Activated CD4-positive, alpha-beta T cell treated with anti-CD3 and anti-CD28 coated beads, Interleukin-10, Interleukin-2, amounts not matched to agents 100 ng/mL and 50 ng/mL, durations not matched to agents 16 hours and 8 hours (primary cell): ENCODE data around the gene WDR13.
"Not testable (repeated sequence)": the region's sequence is repeated elsewhere in the genome, so short reads cannot be mapped to it uniquely, and the experiment has no call there.

Experiments
- DNase-seq: peaks from one replicate; pipeline ENCODE4 v3.0.0-alpha.2; 2020

WDR13 gene

DNA sequence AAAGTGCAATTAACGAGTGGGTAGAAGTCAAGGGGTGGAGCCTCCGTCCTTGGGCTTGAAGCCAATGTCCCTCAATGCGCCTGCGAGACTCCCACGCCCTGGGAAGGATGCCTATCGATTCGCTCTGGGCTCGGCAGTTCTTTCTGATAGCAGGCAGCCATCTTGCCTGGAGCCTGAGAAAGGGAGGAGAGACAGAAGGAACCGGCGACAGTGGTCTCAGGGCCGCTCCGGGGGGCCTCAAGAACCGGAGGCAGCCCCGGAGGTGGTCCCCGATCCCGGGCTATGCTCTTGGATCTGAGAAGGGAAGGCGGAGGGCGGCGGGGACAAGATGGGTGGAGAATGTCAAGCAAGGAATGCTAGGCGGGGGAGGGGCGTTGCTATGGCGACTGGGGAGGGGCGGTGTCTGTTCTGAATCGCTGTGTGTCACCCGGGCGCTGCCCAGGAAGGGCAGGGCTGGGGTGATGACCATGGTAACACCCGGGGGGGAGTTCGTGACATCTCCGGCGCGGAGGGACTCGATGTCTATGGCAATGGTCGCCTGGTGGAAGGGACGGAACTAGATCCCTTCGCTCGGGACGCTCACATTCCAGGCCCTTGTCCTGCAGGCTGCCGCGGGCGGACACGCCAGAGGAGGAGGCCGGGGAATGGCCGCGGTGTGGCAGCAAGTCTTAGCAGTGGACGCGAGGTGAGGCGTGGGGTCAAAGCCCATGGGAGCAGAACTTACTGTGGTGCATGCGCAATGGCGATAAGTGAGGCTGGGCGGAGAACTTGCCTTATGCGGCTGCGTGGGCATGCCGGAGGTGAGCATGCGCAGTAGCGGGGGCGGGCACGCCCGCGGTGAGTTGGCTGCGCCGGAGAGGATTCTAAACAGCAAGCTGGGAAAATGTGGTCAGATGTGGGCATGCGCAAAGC, at the start of gene WDR13:
Gene WDR13, plus strand, starts transcription at position 140 of the 912 bp plus-strand sequence. Its CDS starts 505 bp downstream, at position 645.
- DNase-seq: peak; percentile 94

DNA sequence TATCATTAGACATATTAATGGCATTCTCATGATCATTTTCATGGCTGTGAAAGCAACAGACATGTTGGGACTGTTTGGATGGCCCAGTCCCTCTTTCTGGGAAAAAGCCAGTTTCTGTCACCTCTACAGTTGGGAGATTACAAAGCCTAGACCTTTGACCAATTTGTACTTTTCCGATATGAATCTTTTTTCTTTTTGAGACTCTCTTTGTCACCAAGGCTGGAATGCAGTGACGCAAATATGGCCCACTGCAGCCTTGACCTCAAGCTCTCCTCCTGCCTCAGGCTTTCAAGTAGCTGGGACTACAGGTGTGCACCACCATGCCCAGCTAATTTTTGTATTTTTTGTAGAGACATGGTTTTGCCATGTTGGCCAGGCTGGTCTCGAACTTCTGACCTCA, 48.4 kb upstream of the WDR13 start:
- no peak for DNase-seq

DNA sequence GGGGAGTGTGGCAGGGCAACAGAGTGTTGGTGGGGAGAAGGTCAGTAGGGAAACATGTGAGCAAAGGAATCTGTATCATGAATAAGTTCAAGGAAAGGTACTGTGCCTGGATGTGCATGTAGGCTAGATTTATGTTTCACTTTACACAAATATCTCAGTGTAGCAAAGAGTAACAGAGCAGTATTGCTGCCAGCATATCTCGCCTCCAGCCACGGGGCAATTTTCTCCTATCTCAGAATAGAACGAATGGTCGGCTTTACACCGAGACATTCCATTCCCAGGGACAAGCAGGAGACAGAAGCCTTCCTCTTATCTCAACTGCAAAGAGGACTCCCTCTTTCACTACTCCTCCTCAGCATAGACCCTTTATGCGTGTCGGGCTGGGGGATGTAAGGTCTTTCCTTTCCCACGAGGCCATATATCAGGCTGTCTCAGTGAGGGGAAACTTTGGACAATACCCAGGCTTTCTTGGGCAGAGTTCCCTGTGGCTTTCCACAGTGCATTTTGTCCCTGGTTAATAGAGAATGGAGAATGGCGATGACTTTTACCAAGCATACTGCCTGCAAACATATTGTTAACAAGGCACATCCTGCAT, 41.5 kb upstream of the WDR13 start:
- not testable (repeated sequence) for DNase-seq

DNA sequence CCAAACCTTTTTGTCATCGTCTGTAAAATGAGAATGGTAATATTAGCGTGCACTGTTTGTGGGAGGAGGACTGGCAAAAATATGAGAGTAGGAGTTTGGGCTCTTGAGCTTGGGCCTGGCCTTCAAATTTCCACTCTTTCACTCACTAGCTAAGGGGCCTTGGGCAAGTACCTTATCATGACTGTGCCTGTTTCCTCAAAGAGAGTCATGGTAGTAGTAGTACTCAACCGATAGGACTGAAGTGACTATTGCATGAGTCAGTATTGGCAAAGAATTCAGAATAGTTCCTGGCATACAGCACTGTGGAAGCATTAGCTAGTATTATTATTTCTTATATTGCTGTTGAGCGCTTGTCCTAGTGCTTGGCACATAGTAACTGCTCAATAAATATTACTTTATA, 39.0 kb upstream of the WDR13 start:
- peak; percentile 67 for DNase-seq

DNA sequence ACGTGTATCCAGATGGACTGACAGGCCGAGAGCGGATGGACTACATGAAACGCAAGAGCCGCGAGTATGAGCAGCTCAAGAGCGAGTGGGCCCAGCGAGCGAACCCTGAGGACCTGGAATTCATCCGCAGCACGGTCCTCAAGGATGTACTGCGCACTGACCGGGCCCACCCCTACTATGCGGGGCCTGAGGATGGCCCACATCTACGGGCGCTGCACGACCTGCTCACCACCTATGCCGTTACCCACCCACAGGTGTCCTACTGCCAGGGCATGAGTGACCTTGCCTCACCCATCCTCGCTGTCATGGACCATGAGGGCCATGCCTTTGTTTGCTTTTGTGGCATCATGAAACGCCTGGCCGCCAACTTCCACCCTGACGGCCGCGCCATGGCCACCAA, 37.7 kb upstream of the WDR13 start:
- no peak for DNase-seq

DNA sequence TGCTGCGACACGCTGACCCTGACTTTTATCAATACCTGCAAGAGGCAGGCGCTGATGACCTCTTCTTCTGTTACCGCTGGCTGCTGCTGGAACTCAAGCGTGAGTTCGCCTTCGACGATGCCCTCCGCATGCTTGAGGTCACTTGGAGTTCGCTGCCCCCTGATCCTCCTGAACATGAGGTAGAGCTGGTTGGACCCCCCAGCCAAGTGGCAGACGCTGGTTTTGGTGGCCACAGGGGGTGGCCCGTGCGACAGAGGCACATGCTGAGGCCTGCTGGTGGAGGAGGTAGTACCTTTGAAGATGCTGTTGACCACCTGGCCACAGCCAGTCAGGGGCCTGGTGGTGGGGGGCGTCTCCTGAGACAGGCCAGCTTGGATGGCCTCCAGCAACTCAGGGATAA, 37.2 kb upstream of the WDR13 start:
- DNase-seq: no peak

DNA sequence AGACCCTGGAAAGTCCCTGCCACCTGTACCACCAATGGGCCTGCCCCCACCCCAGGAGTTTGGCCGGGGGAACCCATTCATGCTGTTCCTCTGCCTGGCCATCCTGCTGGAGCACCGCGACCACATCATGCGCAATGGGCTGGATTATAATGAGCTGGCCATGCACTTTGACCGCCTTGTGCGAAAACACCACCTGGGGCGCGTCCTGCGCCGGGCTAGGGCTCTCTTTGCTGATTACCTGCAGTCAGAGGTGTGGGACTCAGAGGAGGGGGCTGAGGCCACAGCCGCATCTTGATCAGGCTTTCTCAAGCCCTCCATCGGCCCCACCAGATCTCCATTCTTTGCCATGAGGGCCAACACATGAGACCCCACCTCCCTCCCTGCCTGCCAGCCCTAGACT, 36.6 kb upstream of the WDR13 start:
- DNase-seq: no peak

DNA sequence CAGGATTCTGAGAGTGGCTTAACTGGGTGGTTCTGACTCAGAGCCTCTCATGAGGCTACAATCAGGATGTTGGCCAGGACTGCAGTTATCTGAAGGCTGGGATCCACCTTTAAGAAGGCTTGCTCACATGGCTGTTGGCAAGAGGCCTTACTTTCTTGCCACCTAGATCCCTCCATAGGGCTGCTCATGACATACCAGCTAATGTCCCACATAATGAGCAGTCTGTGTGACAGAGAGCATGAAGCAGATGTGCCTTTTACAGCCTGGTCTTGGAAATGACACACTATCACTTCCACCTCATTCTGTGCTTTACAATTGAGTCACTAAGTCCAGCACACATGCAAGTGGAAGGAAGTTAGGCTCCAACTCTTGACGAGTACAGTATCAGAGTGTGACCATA, 27.3 kb upstream of the WDR13 start:
- DNase-seq: peak; percentile 89

DNA sequence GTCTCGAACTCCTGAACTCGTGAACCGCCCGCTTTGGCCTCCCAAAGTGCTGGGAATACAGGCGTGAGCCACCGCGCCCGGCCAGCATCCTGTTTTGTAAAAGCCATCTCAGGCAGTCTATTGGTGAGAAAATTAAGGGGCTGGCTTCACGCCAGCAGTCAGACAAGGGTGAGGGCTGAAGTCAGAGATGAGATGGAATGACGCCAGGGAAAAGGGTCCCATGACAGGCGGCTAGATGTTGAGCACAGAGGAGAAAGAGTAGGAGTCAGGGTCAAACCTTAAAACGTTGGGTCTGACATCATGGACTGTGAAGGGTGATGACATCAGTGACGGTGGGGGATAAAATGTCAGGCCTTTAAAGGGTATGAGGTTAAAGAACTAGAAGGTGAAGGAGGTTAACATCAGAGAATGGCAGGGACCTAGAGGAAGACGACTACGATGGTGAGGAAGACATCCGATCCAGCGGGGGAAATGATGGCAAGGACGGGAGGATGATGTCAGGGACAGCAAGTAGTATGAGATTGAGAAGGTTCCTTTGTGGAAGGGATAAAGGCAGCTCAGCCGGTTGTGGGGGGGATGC, 23.5 kb upstream of the WDR13 start:
- DNase-seq: no peak

DNA sequence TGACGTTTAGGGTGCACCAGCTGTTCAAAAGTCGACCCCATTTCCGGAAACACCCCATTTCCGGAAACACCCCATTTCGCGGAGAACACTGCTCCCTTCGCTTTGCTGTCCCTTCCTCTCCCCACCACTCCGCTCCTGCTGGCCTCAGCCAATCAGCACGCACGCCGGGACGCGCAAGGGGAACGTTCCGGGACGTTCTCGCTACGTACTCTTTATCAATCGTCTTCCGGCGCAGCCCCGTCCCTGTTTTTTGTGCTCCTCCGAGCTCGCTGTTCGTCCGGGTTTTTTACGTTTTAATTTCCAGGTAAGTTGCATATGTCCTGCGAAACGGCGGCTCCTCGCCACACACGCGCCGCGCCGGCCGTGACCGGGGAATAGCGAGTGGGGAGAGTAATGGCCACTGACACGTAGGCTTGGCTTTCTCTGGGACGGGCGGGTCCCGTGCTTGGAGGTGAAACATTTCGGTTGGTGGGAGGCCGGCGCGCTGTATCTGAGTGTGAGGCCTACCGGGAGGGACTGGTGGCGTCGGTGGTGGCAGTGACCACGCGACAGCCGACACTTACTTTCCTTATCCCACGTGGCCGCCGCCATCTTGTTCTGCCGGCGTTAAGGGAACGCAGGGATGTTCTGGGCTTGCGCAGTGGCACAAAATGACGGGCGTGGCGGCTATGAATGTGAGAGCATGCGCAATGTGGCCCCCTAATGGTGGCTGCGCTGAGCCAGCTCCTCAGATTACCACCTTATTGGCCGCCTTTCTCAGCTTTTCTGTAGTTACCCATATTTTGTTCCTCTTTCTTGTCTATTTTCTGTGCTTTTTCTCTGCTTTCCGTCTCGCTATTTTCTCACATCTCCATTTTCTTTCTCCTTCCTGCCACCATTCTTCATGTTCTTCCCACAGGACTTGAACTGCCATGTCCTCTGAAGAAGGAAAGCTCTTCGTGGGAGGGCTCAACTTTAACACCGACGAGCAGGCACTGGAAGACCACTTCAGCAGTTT, 22.7 kb upstream of the WDR13 start, which contains the start of gene RBM3:
Gene RBM3, plus strand, starts transcription at position 215 of the 997 bp plus-strand sequence. Its CDS starts 697 bp downstream, at position 912.
- peak; percentile 96 for DNase-seq

DNA sequence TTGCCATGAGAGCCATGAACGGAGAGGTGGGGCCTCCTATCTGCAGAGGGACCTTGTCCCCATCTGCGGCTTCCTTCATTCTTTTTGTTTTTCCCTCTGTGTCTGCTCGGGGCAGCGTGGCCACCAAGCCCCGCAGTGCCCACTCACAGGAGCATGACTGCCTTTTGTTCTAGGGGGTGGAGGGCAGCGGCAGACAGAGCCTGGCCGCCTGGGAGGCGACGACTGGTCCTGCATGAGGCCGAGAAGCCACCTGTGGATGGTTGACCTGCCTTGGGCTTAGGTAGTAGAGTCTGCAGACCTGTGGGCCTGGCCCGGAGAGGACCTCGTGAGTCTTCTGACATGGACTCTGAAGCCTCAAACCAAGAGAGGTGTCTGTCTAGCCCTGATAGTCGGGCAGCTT, 21.6 kb upstream of the WDR13 start:
- no peak for DNase-seq

DNA sequence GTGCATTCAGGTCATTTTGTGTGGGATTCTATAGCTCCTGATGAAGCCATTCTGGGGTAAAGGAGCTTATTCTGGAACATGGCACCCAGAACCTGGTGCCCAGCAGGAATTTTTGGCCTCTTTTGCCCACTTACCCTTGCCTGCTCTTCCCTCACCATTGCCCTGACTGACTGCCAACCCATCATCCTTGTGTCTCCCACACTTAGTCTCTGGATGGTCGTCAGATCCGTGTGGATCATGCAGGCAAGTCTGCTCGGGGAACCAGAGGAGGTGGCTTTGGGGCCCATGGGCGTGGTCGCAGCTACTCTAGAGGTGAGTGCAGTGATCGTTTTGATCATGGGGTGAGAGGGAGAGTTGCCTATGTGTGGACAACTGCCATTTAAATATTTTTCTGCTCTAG, 21.2 kb upstream of the WDR13 start:
- DNase-seq: no peak

DNA sequence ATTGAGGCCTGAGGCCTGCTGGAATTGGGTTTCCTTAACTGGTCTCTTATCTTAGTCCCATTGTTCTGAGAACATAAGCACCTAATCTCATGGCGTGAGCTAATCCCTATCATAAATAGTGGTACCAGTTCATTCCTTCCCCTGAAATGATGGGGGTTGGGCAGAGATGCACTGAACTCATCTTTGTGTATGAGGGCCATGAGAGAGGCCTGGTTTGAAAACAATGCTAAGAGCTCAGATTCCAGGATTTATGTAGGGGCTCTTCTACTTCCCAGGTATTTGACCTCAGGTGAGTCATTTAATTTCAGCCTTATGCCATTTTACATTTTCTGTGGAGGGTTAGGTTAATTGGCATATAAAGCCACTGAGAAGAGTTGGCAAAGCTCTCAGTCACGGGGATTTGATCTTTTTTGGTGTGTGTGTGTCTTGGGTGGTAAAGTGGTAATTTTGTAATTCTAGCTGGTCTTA, 18.6 kb upstream of the WDR13 start:
- no peak for DNase-seq

DNA sequence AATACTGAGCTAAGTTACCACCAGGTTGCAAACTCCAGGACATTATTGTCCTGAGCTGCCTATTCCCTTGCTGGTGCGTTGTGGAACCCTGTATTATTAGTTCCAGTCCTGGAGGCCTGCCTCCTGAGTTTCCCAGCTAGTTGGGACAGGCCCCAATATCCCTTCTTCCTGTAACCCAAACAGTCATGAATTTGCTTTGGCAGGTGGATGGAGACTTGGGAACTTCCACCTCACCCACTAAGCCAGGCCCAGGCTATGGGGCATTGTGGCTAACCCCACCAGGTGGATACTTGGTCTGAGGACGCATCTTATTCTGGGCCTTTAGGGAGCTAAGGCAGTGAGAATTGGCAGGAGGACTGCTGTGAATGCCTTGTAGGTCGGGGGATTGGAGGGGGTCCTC, 18.0 kb upstream of the WDR13 start:
- no peak for DNase-seq

DNA sequence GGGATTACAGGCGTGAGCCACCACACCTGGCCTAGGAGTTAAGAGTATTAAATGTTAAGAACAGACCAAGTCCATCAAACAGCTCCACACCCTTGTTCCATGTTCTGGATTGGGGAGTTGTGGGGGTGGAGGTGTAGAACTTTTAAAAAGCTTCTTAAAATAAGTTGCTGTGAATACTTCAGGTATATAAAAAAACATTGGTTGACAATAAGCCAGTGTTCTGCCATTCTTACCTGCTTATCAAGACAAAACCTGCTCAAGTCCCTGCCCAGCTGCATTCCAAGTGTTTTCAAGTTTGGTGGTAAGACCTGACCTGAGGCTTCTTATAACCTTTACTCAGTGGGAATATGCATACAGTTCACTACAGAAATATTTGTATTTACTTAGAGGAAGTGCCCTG, 16.6 kb upstream of the WDR13 start:
- no peak for DNase-seq

DNA sequence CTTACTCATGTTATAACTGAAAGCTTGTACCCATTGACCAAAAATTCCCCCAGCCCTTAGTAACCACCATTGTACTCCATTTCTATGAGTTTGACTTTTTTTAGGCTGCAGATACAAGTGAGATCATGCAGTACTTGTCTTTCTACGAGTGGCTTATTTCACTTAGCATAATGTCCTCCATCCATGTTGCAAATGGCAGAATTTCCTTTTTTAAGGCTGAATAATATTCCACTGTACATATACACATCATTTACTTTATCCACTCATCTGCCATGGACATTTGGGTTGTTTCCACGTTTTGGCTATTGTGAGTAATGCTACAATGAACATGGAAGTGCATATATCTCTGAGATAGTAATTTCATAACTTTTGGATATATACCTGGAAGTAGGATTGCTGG, 12.6 kb upstream of the WDR13 start:
- no peak for DNase-seq

DNA sequence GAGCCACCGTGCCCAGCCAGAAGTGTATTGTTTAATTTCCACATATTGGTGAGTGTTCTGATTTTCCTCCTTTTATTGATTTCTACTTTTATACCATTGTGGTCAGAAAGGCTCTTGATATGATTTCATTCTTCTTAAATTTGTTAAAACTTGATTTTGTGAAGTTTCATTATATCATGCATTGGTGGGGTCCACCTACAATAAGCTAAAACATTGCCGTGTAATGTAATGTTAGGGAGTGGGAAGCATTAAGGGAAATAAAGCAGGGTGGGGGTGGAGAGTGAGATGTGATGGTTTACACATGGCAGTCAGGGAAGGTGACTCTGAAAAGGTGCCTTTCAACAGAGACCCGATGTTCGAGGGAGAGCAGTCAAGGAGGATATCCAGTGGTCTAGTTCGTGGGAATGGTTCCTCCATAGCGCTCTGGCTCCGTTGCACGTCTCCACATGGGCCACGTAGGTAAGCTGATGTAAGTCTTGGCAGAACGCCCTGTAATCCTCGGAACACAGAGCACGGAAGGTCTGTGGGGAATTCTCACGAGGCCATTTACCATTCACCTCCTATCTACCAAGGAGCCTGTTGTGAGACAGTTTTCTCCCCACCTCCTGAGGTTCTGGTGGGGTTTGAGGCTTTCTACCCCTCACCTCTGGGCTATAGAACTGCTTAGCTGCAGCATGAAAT, 7.7 kb upstream of the WDR13 start:
- no peak for DNase-seq

DNA sequence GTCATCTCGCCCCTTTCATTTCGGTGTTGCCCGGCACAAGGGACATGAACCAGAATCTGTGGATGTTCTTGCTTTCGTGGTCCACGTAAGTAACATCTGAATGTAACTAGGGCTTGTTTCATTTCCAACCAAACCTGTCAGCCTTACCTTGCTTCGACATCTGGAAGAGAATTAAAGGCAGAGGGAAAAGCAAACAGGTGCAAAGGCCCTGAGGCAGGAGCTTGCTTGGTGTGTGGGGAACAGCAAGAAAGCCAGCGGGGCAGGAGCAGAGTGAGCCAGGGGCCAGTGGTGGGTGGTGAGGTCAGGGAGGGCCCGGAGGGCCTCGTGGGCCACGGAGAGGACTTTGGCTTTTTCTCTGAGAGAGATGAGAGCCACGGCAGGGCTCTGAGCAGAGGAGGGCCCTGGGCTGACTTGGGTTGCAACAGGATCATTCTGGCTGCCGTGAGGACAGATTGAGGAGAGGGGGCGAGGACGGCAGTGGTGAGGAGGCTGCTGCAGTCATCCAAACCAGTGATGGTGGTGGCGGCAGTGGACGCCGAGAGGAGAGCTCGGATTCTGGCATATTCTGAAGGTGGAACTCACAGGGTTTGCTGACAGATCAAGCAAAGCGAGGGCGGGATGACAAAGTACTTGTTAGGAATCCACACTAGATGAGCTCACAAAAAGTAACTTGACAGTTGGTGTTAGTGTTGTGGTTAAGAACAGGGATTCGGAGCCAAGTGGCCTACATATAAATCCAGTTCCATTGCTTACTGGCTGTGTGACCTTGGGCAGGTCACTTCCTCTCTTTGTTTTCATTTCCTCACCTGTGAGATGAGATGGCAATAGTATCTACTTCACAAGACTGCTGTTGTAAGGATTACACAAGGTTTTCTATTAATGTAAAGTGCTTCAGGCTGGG, 6.8 kb upstream of the WDR13 start:
- DNase-seq: no peak

DNA sequence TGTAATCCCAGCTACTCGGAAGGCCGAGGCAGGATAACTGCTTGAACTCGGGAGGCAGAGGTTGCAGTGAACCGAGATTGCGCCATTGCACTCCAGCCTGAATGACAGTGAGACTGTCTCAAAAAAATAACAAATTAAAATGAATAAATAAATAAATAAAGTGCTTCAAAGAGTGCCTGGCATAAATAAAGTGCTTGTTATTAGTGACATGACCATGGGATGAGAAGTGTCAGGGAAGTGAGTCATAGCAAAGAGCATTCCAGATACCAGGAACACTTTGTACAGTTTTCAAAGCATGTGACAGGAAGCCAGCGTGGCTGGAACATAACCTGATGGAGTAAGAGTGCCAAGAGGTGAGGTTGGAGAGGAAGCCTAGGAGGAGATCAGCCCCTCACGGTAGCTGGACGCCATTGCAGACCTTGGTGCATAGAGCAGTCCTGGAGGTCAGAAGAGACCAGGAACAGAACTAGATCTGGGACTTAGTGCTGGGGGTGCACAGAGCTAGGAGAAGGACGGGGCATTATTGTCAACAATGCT, 6.0 kb upstream of the WDR13 start:
- DNase-seq: no peak

DNA sequence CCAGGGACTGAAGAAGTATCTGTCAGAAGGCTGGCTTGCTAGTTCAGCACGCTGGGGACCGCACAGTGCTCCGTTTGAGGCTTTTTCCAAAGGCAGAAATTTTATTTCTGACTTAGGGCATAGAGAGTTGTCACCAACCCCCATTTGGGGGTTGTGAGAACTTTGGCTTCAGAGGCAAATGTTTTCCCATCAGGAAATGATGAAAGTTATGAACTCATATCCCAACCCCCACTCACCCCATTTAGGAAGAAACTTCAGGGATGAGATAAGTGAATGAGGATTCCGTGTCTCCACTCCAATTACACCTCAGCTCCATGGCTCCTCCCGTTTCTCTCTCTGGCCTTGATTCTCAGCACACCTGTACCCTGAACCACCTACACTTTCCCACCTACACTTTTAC, 4.3 kb upstream of the WDR13 start:
- DNase-seq: no peak

DNA sequence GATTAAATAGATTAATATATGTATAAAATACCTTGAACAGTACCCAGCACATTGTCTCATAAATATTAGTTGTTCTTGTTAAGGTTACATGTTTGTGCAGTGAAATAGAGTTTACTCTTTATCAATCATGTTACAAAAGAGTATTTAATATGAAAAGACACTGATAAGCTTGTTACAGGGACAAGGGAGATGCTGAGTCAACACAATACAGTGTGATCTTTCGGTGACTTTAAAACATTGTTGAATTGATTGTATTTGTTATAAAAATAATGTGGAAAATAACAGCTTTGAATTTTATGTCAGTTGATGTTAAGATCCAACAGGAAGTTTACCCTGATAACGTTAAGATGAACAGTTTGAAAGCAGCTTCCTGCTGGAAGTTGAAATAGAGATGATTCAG, 1.4 kb upstream of the WDR13 start:
- no peak for DNase-seq
